Mesothelial cell of epicardium (in vitro differentiated cells): ENCODE data around the gene CST4. TPM values are rescaled to one million over a fixed set of nuclear protein-coding genes. Genes with fewer than 3 reads are reported as not detected.
"Not testable (repeated sequence)": the region's sequence is repeated elsewhere in the genome, so short reads cannot be mapped to it uniquely, and the experiment has no call there.

Experiments used
- DNase-seq, 2 experiments: peaks; one replicate each; pipeline ENCODE4 v3.0.0; 2021; ENCODE audit warnings: low spot score in 2 of 2; ENCODE audit not compliant: unreplicated experiment in 2 of 2
- H3K27ac Mint-ChIP-seq: 2 replicates; pipeline ENCODE4 v1.8.0; 2021; ENCODE audit warnings: mixed read lengths
- H3K27me3 Mint-ChIP-seq: 2 replicates; pipeline ENCODE4 v1.8.0; 2021; ENCODE audit warnings: low read depth, mixed read lengths
- H3K36me3 Mint-ChIP-seq: 2 replicates; pipeline ENCODE4 v1.8.0; 2021; ENCODE audit warnings: mixed read lengths
- H3K4me1 Mint-ChIP-seq: 2 replicates; pipeline ENCODE4 v1.8.0; 2021; ENCODE audit warnings: mixed read lengths
- H3K4me3 Mint-ChIP-seq: 2 replicates; pipeline ENCODE4 v1.8.0; 2021; ENCODE audit warnings: mild to moderate bottlenecking, moderate library complexity, mixed read lengths
- H3K9me3 Mint-ChIP-seq: 2 replicates; pipeline ENCODE4 v1.8.0; 2021; ENCODE audit warnings: mixed read lengths
- CTCF ChIP-seq: fragments of 200-600 bp; sonication (generic); IDR thresholded peaks from one replicate; pipeline ENCODE4 v1.5.0; 2021; ENCODE audit warnings: antibody characterized with exemption; ENCODE audit not compliant: unreplicated experiment
- total RNA-seq: library from RNA; stranded (reverse); gene quantifications from 3 replicates; pipeline ENCODE4 v1.2.1, GENCODE V29; 2021

CST4 gene
- total RNA-seq, 1 donor from 2014 or later, result not detected

DNA sequence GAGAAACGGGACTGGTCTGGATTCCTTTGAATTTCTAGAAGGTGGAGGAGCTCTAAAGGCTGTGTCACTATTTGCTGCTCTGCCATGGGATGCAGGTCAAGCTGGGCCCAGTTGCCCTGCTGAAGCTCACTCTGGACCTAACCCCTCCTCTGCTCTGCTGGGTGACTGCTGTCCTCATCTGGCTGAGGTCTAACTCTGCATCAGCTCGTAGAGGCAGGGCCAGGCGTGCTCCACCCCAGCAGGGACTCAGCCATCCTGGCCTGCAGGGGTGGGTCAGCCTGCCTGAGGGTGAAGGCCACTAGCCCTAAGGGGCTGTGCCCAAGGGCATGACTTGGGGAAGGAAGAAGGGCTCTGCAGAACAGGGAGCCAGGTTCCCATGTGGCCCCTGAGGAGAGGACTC, 852 bp downstream of the CST4 start:
- Mint-ChIP-seq H3K9me3 (no peaks in the 10 kb centered on the region), H3K36me3 (no peaks in the 10 kb centered on the region), H3K4me3 (no peak overlapping the region), H3K4me1 (no peaks in the 10 kb centered on the region), H3K27ac (no peak overlapping the region), H3K27me3 (peaks cover 9% of the 10 kb centered on the region)
- DNase-seq, result no peak
- no peak for TF ChIP-seq CTCF

DNA sequence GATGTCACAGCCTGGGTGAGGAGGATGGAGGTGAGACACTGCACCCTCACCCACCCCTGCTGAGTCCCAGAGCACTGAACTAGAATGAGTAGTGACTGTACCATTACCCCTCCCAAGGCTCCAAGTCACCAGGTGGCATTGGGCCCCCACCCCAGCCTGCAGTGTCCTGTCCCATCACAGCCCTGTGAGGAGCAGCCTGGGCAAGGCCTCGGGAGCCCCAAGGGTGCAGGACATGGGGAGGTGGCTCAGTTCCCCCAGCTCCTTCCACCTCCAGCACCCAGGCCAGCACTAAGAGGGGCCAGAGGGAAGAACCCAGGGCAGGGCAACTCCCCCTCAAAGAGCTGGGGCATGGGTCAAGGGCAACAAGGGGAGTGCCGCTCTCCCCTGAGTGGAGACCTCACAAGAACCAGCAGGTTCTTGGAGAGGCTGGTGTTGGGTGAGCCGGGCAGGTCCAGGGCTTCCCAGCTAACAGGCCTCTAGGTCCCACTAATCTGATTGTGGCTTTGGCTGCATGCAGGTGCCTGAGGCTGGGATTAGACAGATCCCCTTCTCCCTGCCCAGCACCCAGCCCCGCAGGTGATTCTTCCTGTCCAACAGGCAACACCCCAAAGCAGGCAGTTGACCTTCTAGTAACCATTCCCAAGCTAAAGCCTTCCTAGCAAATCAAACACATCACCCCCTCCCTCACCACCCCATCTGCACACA, 2.6 kb downstream of the CST4 start:
- DNase-seq, result no peak
- Mint-ChIP-seq H3K27ac (no peak overlapping the region), H3K36me3 (no peaks in the 10 kb centered on the region), H3K9me3 (no peaks in the 10 kb centered on the region), H3K4me1 (no peaks in the 10 kb centered on the region), H3K4me3 (no peak overlapping the region), H3K27me3 (peaks cover 5% of the 10 kb centered on the region)
- no peak for TF ChIP-seq CTCF

DNA sequence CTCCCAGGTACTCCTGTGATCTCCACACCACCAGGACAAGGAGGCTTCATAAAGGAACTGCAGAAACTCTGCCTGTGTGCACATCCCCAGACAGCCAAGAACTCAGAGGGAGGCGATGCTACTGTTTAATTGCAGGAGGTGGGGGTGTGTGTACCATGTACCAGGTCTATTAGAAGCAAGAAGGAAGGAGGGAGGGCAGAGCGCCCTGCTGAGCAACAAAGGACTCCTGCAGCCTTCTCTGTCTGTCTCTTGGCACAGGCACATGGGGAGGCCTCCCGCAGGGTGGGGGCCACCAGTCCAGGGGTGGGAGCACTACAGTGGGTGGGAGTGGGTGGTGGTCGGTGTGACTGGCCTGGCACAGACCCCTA, 3.3 kb downstream of the CST4 start:
- not testable (repeated sequence) for H3K27me3 Mint-ChIP-seq, H3K4me1 Mint-ChIP-seq, H3K9me3 Mint-ChIP-seq, H3K27ac Mint-ChIP-seq, DNase-seq, H3K36me3 Mint-ChIP-seq, H3K4me3 Mint-ChIP-seq

DNA sequence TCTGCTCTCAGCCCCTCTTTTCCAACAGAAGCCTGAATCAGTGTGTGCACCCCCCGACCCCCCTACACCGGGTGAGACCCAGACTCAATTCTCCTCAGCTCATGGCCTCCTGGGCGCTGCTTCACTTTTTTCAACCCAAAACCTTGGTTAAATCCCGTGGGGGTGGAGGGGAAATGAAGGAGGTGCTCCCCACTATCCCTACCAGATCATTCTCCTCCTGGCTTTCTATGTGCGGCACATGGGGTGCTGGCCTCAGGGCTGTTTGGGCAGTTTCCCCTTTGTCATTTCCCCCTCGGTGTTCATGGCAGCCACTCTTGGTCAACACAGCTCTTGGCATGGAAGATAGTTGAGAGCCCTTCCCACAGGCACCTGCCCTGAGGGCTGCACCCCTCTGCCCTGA, 4.6 kb downstream of the CST4 start:
- TF ChIP-seq CTCF, result no peak
- Mint-ChIP-seq H3K27me3 (peaks cover 7% of the 10 kb centered on the region), H3K4me3 (no peak overlapping the region), H3K9me3 (no peaks in the 10 kb centered on the region), H3K4me1 (no peaks in the 10 kb centered on the region), H3K36me3 (no peaks in the 10 kb centered on the region), H3K27ac (no peak overlapping the region)
- DNase-seq, result no peak

- no peaks in the 10 kb centered on the region for H3K9me3 Mint-ChIP-seq
- peaks cover 7% of the 10 kb centered on the region for H3K27me3 Mint-ChIP-seq
- no peaks in the 10 kb centered on the region for H3K4me1 Mint-ChIP-seq
- no peaks in the 10 kb centered on the region for H3K36me3 Mint-ChIP-seq
- no peak for TF ChIP-seq CTCF
- H3K27ac Mint-ChIP-seq, result no peak overlapping the region
- no peak overlapping the region for H3K4me3 Mint-ChIP-seq
- no peak for DNase-seq
These were observed 5.0 kb downstream of the CST4 start for GRCh38 chr20:23683807-23684206.

GRCh38 chr20:23683281-23683680, 5.6 kb downstream of the CST4 start:
- H3K4me3 Mint-ChIP-seq, result no peak overlapping the region
- no peaks in the 10 kb centered on the region for H3K4me1 Mint-ChIP-seq
- no peak for DNase-seq
- H3K27me3 Mint-ChIP-seq, result peaks cover 7% of the 10 kb centered on the region
- no peak overlapping the region for H3K27ac Mint-ChIP-seq
- no peaks in the 10 kb centered on the region for H3K36me3 Mint-ChIP-seq
- TF ChIP-seq CTCF, result no peak
- no peaks in the 10 kb centered on the region for H3K9me3 Mint-ChIP-seq
